Keratinocyte (primary cell): ENCODE measurements around the gene FAM217B. TPM values are rescaled to one million over a fixed set of nuclear protein-coding genes. Genes with fewer than 3 reads are reported as not detected.

Experiments
- DNase-seq: peaks from one replicate; pipeline ENCODE4 v3.0.0-alpha.2; 2011; ENCODE audit warnings: low read depth, missing footprints, low spot score
- FAIRE-seq: peaks from 2 replicates; lab custom pipeline; 2011; peaks lifted over from hg19 to GRCh38; lab: Jason Lieb, UNC
- H2AFZ ChIP-seq: 2 replicates; pipeline ENCODE4 v1.6.0; 2012; ENCODE audit warnings: low read length, control low read depth, inconsistent platforms; ENCODE audit not compliant: control insufficient read depth
- H3K27ac ChIP-seq: 2 replicates; pipeline ENCODE4 v1.5.1; 2011; ENCODE audit warnings: low read length; ENCODE audit not compliant: control insufficient read depth, insufficient read depth
- H3K27me3 ChIP-seq: 3 replicates; pipeline ENCODE4 v1.6.0; 2011; ENCODE audit warnings: low read length; ENCODE audit not compliant: control insufficient read depth, insufficient read depth; ENCODE audit errors: extremely low read depth
- H3K36me3 ChIP-seq, 2 experiments: 2 replicates in 1 of 2; 3 replicates in 1 of 2; pipeline ENCODE4 v1.5.1; 2011; ENCODE audit warnings: low read length in 2 of 2, mild to moderate bottlenecking in 1 of 2; ENCODE audit not compliant: control insufficient read depth in 2 of 2, insufficient read depth in 2 of 2; ENCODE audit errors: extremely low read depth in 1 of 2
- H3K4me1 ChIP-seq: 3 replicates; pipeline ENCODE4 v1.5.1; 2011; ENCODE audit warnings: low read length; ENCODE audit not compliant: control insufficient read depth, insufficient read depth; ENCODE audit errors: extremely low read depth
- H3K4me2 ChIP-seq: 3 replicates; pipeline ENCODE4 v1.6.0; 2011; ENCODE audit warnings: low read depth, low read length; ENCODE audit not compliant: control insufficient read depth, insufficient read depth; ENCODE audit errors: extremely low read depth
- H3K4me3 ChIP-seq, 3 experiments: fragments of 200-600 bp in 1 of 3; sonication (generic) in 1 of 3; 2 replicates in 2 of 3; 3 replicates in 1 of 3; pipeline ENCODE4 v1.5.1; 2011 to 2016; ENCODE audit warnings: low read length in 3 of 3, mild to moderate bottlenecking in 3 of 3, control low read depth in 2 of 3, inconsistent platforms in 1 of 3, low read depth in 1 of 3, mixed read lengths in 1 of 3, mixed run types in 1 of 3, moderate library complexity in 1 of 3; ENCODE audit not compliant: control insufficient read depth in 2 of 3, insufficient read depth in 2 of 3; ENCODE audit errors: extremely low read depth in 1 of 3
- H3K79me2 ChIP-seq: 2 replicates; pipeline ENCODE4 v1.6.0; 2012; ENCODE audit warnings: low read length; ENCODE audit not compliant: control insufficient read depth, insufficient read depth
- H3K9ac ChIP-seq: 3 replicates; pipeline ENCODE4 v1.6.0; 2011; ENCODE audit warnings: low read length; ENCODE audit not compliant: control insufficient read depth, insufficient read depth; ENCODE audit errors: extremely low read depth
- H3K9me1 ChIP-seq: 3 replicates; pipeline ENCODE4 v1.6.0; 2011; ENCODE audit warnings: low read length; ENCODE audit not compliant: control insufficient read depth, insufficient read depth; ENCODE audit errors: extremely low read depth
- H3K9me3 ChIP-seq: 2 replicates; pipeline ENCODE4 v1.5.1; 2012; ENCODE audit warnings: low read depth, low read length; ENCODE audit not compliant: control insufficient read depth
- H4K20me1 ChIP-seq: 3 replicates; pipeline ENCODE4 v1.6.0; 2011; ENCODE audit warnings: low read length; ENCODE audit not compliant: control insufficient read depth, insufficient read depth; ENCODE audit errors: extremely low read depth
- CTCF ChIP-seq, 3 experiments: IDR thresholded peaks in 1 of 3; conservative IDR thresholded peaks in 1 of 3; optimal IDR thresholded peaks in 1 of 3; 2 replicates in 2 of 3; 3 replicates in 1 of 3; pipeline versions ENCODE3 to v1.5.1; 2011; ENCODE audit warnings: low read length in 3 of 3, mild to moderate bottlenecking in 3 of 3, moderate library complexity in 2 of 3, control low read depth in 1 of 3, inconsistent platforms in 1 of 3; ENCODE audit not compliant: insufficient read depth in 2 of 3; ENCODE audit errors: extremely low read depth in 1 of 3
- EZH2 ChIP-seq: IDR thresholded peaks from one replicate; pipeline ENCODE4 v1.6.1; 2012; ENCODE audit warnings: inconsistent platforms, mild to moderate bottlenecking, low read length, moderate library complexity
- dilution Hi-C: fragments of 300-500 bp; cut with MboI; formaldehyde crosslinking; loops from one replicate; pipeline ENCODE4 v1.7.0; 2020; ENCODE audit warnings: low sequenced_read_pairs; ENCODE audit not compliant: extremely low pct_ligation_motif_present
- polyA plus RNA-seq, 5 experiments: library from polyadenylated mRNA; depleted of rRNA in 3 of 5; stranded (reverse) in 3 of 5; stranded (forward) in 1 of 5; unstranded in 1 of 5; fragments of >200 nt; gene quantifications; 1 replicate in 1 of 5; 2 replicates in 3 of 5; 3 replicates in 1 of 5; pipeline versions ENCODE4 v1.2.1 to v1.2.3, GENCODE V29; 2011 to 2012; ENCODE audit warnings: missing spikeins in 2 of 5, low read depth in 1 of 5, low replicate concordance in 1 of 5

Gene FAM217B
- polyA plus RNA-seq, 1 donor (not counting 4 experiments of a cell fraction or from before 2014, with no cell fraction given) = 10.1 TPM

GRCh38 chr20:59945175-59945574 lies 5.0 kb downstream of the FAM217B start:
- H3K4me3 ChIP-seq = no peak overlapping the region
- H4K20me1 ChIP-seq = no peaks in the 10 kb centered on the region
- no peaks in the 10 kb centered on the region for H3K27me3 ChIP-seq
- dilution Hi-C loops = no loop called here
- H3K4me1 ChIP-seq = peaks cover 6% of the 10 kb centered on the region
- H3K27ac ChIP-seq = no peak overlapping the region
- H3K4me2 ChIP-seq = peak overlapping the region; percentile 9
- FAIRE-seq = no peak
- H3K79me2 ChIP-seq = peaks cover 7% of the 10 kb centered on the region
- no peaks in the 10 kb centered on the region for H3K9me1 ChIP-seq
- DNase-seq = no peak
- TF ChIP-seq CTCF (optimal IDR thresholded peaks at IDR 0.05 in 1 of 3, IDR thresholded peaks at IDR 0.05 in 1 of 3, conservative IDR thresholded peaks at IDR 0.05 in 1 of 3; ENCODE audit: extremely low read depth in 1 of 3, insufficient read depth in 2 of 3, low read length in 3 of 3) (no peak), EZH2 (no peak)
- no peaks in the 10 kb centered on the region for H3K9me3 ChIP-seq
- H2AFZ ChIP-seq = no peak overlapping the region
- no peak overlapping the region for H3K9ac ChIP-seq
- H3K36me3 ChIP-seq = peaks cover 7 to 9% of the 10 kb centered on the region in 2 experiments

GRCh38 chr20:59945731-59946130 lies 5.5 kb downstream of the FAM217B start:
- peaks cover 7% of the 10 kb centered on the region for H3K79me2 ChIP-seq
- H3K9me1 ChIP-seq = no peaks in the 10 kb centered on the region
- dilution Hi-C loops = no loop called here
- FAIRE-seq = no peak
- no peak overlapping the region for H3K27ac ChIP-seq
- no peaks in the 10 kb centered on the region for H3K9me3 ChIP-seq
- TF ChIP-seq CTCF (optimal IDR thresholded peaks at IDR 0.05 in 1 of 3, IDR thresholded peaks at IDR 0.05 in 1 of 3, conservative IDR thresholded peaks at IDR 0.05 in 1 of 3; ENCODE audit: extremely low read depth in 1 of 3, insufficient read depth in 2 of 3, low read length in 3 of 3) = no peak
- TF ChIP-seq EZH2 = no peak
- H3K4me3 ChIP-seq = no peak overlapping the region
- H4K20me1 ChIP-seq = no peaks in the 10 kb centered on the region
- peaks cover 7 to 9% of the 10 kb centered on the region in 2 experiments for H3K36me3 ChIP-seq
- H3K27me3 ChIP-seq = no peaks in the 10 kb centered on the region
- DNase-seq = no peak
- no peak overlapping the region for H2AFZ ChIP-seq
- peak overlapping the region; percentile 9 for H3K4me2 ChIP-seq
- no peak overlapping the region for H3K9ac ChIP-seq
- peaks cover 6% of the 10 kb centered on the region for H3K4me1 ChIP-seq
